ENCODE measurements around the gene MRM3.

GRCh38 chr17:784143-784542 is 2.0 kb downstream of the MRM3 start:
- TF ChIP-seq, protein P1, sequence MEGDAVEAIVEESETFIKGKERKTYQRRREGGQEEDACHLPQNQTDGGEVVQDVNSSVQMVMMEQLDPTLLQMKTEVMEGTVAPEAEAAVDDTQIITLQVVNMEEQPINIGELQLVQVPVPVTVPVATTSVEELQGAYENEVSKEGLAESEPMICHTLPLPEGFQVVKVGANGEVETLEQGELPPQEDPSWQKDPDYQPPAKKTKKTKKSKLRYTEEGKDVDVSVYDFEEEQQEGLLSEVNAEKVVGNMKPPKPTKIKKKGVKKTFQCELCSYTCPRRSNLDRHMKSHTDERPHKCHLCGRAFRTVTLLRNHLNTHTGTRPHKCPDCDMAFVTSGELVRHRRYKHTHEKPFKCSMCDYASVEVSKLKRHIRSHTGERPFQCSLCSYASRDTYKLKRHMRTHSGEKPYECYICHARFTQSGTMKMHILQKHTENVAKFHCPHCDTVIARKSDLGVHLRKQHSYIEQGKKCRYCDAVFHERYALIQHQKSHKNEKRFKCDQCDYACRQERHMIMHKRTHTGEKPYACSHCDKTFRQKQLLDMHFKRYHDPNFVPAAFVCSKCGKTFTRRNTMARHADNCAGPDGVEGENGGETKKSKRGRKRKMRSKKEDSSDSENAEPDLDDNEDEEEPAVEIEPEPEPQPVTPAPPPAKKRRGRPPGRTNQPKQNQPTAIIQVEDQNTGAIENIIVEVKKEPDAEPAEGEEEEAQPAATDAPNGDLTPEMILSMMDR (IDR thresholded peaks at IDR 0.05), result no peak
- TF ChIP-seq POLR2A (IDR thresholded peaks at IDR 0.05) (no peak), EP300 (IDR thresholded peaks at IDR 0.05) (no peak)

Measured in gastroesophageal sphincter (tissue), 3 donors.